ENCODE measurements around the gene IQCH. TPM values are rescaled to one million over a fixed set of nuclear protein-coding genes. Genes with fewer than 3 reads are reported as not detected.
A peak's percentile ranks its signal among the peaks of the same experiment; 100 is the strongest.
"Not testable (repeated sequence)": the region's sequence is repeated elsewhere in the genome, so short reads cannot be mapped to it uniquely, and the experiment has no call there.

IQCH gene
- total RNA-seq, 1 donor from 2014 or later = 1.5 TPM

DNA sequence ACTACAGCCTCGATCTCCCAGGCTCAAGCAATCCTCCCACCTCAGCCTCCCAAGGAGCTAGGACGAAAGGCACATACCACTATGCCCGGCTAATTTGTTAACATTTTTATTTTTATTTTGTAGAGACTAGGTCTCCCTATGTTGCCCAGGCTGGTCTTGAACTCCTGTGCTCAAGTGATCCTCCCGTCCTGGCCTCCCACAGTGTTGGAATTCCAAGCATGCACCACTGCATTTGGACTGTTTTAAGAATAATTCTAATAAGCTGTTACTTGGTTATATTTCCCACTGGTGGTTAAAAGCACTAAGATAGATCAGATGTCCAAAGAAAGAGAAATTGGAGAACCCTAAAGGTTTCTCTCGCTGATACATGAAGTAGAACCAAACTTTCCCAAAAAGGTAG, 3.3 kb upstream of the IQCH start:
- H3K4me3 Mint-ChIP-seq = no peak overlapping the region
- TF ChIP-seq, protein P1, sequence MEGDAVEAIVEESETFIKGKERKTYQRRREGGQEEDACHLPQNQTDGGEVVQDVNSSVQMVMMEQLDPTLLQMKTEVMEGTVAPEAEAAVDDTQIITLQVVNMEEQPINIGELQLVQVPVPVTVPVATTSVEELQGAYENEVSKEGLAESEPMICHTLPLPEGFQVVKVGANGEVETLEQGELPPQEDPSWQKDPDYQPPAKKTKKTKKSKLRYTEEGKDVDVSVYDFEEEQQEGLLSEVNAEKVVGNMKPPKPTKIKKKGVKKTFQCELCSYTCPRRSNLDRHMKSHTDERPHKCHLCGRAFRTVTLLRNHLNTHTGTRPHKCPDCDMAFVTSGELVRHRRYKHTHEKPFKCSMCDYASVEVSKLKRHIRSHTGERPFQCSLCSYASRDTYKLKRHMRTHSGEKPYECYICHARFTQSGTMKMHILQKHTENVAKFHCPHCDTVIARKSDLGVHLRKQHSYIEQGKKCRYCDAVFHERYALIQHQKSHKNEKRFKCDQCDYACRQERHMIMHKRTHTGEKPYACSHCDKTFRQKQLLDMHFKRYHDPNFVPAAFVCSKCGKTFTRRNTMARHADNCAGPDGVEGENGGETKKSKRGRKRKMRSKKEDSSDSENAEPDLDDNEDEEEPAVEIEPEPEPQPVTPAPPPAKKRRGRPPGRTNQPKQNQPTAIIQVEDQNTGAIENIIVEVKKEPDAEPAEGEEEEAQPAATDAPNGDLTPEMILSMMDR (IDR thresholded peaks at IDR 0.05) = no peak
- ChIA-PET POLR2A (no interaction called here), CTCF (no interaction called here)
- no peak for ATAC-seq (ENCODE audit: low read depth)
- H3K36me3 Mint-ChIP-seq (ENCODE audit: low read depth) = peaks cover 29% of the 10 kb centered on the region
- no peak overlapping the region for H3K27ac Mint-ChIP-seq
- peaks cover 26% of the 10 kb centered on the region for H3K4me1 Mint-ChIP-seq
- no peak for DNase-seq
- H3K9me3 Mint-ChIP-seq = peaks cover 8% of the 10 kb centered on the region
- intact Hi-C loops (cut with micrococcal nuclease) = loop anchor here (10.0 kb wide), 1 partner anchor 747 kb away; the partner anchor contains the start of genes RPL4 and ZWILCH
- H3K27me3 Mint-ChIP-seq = no peaks in the 10 kb centered on the region

DNA sequence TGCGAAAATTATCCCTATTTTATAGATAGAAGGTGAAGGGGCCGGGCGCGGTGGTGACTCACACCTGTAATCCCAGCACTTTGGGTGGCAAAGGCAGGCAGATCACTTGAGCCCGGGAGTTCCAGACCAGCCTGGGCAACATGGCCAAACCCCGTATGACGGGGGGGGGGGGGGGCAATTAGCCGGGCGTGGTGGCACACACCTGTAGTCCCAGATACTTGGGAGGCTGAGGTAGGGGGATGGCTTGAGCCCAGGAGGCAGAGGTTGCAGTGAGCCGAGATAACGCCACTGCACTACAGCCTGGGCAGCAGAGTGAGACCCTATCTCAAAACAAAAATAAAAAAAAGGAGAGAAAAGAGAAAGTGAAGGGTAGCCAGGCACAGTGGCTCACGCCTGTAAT, 1.5 kb upstream of the IQCH start:
- Mint-ChIP-seq H3K27ac (no peak overlapping the region), H3K27me3 (no peaks in the 10 kb centered on the region), H3K9me3 (no peaks in the 10 kb centered on the region), H3K36me3 (ENCODE audit: low read depth) (peaks cover 14% of the 10 kb centered on the region), H3K4me1 (peaks cover 26% of the 10 kb centered on the region), H3K4me3 (peak overlapping the region; percentile 99)
- DNase-seq = no peak
- TF ChIP-seq, protein P1 (IDR thresholded peaks at IDR 0.05) = no peak
- intact Hi-C loops (cut with micrococcal nuclease) = loop anchor here (10.0 kb wide), 1 partner anchor 748 kb away; the partner anchor contains the start of genes RPL4 and ZWILCH
- ChIA-PET CTCF (no interaction called here), POLR2A (interaction anchor here (0.7 to 1.9 kb wide), 3 partner anchors 13 to 186 kb away, joined by 4 to 18 read pairs (median 5); no protein-coding TSS in a partner anchor)
- no peak for ATAC-seq (ENCODE audit: low read depth)

DNA sequence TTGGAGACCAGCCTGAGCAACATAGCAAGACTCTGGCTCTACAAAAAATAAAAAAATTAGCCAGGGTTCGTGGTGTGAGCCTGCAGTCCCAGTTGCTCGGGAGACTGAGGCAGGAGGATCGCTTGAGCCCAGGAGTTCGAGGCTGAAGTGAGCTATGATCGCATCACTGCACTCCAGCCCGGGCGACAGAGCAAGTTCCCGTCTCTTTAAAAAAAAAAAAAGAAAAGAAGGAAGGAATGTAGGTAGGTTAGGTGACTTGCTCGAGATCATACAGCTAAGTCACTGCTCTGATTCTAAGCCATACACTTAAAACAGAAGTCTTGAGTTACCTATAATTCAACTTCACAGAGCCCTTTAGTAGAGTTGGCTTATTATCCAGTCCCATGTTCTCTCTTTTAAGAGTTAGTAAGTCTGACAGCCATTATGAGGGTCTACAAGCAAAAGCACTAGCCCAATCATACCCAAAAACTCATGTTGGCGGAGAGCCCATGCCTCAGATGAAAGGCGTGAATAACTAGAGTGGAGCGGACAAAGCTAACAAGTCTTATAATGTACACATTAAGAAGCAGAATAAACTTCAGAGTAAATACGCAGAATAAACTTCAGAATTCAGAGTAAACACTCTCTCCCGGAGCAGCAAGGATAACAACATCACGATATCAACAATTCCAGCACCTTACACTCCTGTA, 893 bp upstream of the IQCH start:
- Mint-ChIP-seq H3K9me3 (no peaks in the 10 kb centered on the region), H3K27ac (peak overlapping the region; percentile 95), H3K4me1 (peaks cover 26% of the 10 kb centered on the region), H3K27me3 (no peaks in the 10 kb centered on the region), H3K36me3 (ENCODE audit: low read depth) (peaks cover 12% of the 10 kb centered on the region), H3K4me3 (peak overlapping the region; percentile 99)
- ChIA-PET CTCF (no interaction called here), POLR2A (interaction anchor here (0.7 to 1.9 kb wide), 10 partner anchors 13 to 188 kb away, joined by 3 to 18 read pairs (median 5); partner anchors contain the start of gene SMAD3)
- TF ChIP-seq, protein P1 (IDR thresholded peaks at IDR 0.05) = no peak
- intact Hi-C loops (cut with micrococcal nuclease) = loop anchor here (1.0 to 10.0 kb wide), 6 partner anchors 12 to 749 kb away; partner anchors contain the start of genes RPL4, SMAD3 and ZWILCH
- no peak for ATAC-seq (ENCODE audit: low read depth)
- no peak for DNase-seq

DNA sequence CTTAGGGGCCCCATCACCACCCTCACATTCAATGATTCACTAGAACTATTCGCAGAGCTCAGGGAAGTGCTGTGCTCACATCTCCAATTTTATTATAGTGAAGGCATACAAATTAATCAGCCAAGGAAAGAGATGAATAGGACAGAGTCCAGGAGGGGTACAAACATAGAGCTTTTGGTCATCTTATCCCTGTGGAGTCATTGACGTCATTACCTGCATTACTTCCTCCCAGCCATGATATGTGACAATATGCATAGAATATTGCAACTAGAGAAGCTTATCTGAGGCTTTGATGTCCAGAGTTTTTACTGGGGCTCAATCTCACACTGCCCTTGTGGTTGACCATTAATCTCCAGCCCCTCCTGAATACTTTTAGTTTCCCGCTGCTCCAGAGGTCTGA, 1.5 kb downstream of the IQCH start:
- intact Hi-C loops (cut with micrococcal nuclease) = loop anchor here (10.0 kb wide), 1 partner anchor 751 kb away; the partner anchor contains the start of genes RPL4 and ZWILCH
- ATAC-seq (ENCODE audit: low read depth) = no peak
- Mint-ChIP-seq H3K27ac (no peak overlapping the region), H3K9me3 (no peaks in the 10 kb centered on the region), H3K36me3 (ENCODE audit: low read depth) (peaks cover 11% of the 10 kb centered on the region), H3K27me3 (no peaks in the 10 kb centered on the region), H3K4me3 (peak overlapping the region; percentile 99), H3K4me1 (peaks cover 28% of the 10 kb centered on the region)
- DNase-seq = no peak
- POLR2A ChIA-PET = interaction anchor here (0.6 to 0.8 kb wide), 2 partner anchors 146 to 171 kb away, joined by 3 to 4 read pairs; no protein-coding TSS in a partner anchor
- CTCF ChIA-PET = no interaction called here
- TF ChIP-seq, protein P1 (IDR thresholded peaks at IDR 0.05) = no peak

DNA sequence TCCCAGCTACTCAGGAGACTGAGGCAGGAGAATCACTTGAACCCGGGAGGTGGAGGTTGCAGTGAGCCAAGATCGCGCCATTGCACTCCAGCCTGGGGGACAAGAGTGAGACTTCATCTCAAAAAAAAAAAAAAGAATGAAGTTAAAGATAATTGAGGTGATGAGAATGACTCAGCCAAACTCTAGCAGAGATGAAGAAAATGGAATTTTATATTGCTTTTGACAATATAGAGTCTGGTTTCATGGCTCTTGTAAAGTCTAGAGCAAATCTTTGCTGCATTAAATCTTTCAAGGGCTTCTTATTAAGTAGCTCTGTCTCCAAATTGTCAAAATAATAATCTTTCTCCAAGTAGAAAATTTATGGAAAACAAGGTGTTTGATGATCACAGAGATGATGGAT, 3.8 kb downstream of the IQCH start:
- DNase-seq; H3K27me3 Mint-ChIP-seq; POLR2A ChIA-PET; H3K9me3 Mint-ChIP-seq; H3K4me3 Mint-ChIP-seq; H3K27ac Mint-ChIP-seq; ATAC-seq (ENCODE audit: low read depth); CTCF ChIA-PET: not testable (repeated sequence)
- Mint-ChIP-seq H3K36me3 (ENCODE audit: low read depth) (peaks cover 11% of the 10 kb centered on the region), H3K4me1 (peaks cover 18% of the 10 kb centered on the region)
- intact Hi-C loops (cut with micrococcal nuclease) = loop anchor here (10.0 kb wide), 1 partner anchor 754 kb away; the partner anchor contains the start of genes RPL4 and ZWILCH

All from activated B cell treated with CpG ODN at 0.5 μM for 24 hours (primary cell).